GM18867 (cell line): ENCODE measurements around the gene ZNF540.
"Not testable (repeated sequence)": the region's sequence is repeated elsewhere in the genome, so short reads cannot be mapped to it uniquely, and the experiment has no call there.

Experiments
- ATAC-seq: cut with Tn5 transposase; IDR thresholded peaks from one replicate; pipeline ENCODE4 v1.9.1; 2021; ENCODE audit warnings: mild to moderate bottlenecking, moderate library complexity; ENCODE audit not compliant: unreplicated experiment

ZNF540 gene

DNA sequence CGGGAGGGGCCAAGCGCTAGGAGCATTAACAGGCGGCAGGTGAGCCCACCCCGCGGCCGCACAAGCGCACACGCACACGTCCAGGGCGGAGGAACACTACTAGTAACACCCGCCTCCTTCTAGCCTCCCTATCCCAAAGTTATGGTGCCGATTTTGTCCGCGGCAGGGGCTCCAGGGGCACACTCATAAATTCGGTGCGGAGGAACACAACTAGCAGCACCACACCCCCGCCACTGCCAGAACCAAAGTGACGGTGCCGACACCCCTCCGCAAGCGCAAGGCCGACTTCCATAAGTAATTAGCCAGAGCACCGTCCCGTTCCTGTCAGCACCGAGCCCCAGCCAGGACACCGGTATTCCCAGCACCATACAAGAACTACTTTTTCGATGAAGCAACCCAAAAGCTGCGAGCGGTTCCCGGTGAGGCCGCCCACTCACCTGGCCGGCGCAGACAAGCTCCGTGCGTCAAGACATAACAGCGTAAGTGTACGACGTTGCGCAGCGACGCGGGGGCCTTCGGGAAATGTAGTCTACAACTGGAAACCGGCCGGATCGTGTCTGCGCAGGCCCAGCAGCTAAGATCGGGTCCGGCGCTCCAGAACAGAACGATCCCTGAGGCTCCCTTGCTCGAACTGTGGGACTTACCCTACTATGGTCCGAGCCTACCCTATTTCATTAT is at the start of gene ZNF540, which contains the start of gene ZNF571:
Gene ZNF540 (plus strand): TSS at position 573 of the 678 bp plus-strand sequence. CDS start 3,572 bp downstream, outside the sequence.
Gene ZNF571 (minus strand): TSS at position 489 of the 678 bp plus-strand sequence. CDS start 8,116 bp downstream, outside the sequence.
- peak; percentile 99 for ATAC-seq

DNA sequence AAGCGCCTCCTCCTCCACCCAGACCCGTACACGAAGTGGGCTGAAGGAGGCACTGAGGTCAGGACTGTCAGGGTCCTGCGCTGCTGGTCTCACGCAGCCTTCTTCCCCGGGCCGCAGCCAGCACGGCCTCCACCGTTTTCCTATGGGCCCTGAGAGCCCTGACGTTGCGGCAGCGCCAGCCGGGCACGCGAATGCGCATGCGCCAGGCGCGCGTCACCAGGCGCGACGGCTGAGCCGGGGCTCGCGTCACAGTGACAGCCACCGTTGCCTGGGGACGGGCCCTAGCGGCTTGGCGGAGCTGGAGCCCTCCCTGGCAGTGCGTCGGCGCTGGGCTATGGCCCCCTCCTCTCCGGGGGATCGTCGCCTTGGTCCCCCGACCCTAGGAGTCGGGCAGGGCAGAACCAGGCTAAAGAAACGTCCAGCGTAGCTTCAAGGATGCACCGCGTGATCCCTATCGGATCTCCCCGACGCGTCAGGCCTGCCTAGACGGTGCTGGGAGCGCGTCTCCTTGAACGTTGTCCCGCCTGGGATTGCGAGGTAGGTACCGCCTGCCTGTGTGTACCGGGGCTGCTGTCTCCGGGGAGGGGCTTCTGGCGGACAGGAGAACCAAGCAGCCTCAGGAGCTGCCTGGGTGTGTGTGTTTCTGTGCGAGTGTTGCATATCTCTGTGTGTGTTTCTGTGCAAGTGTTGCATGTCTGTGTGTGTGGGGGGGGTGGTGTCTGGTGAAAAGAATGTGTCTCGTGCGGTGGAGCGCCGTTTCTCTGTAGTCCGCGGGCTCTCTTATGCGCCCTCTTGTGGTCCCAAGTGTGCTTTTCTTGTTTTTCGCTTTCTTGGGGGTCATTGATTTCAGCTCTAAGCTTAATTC is 43.3 kb upstream of the ZNF540 start:
- peak; percentile 61 for ATAC-seq

DNA sequence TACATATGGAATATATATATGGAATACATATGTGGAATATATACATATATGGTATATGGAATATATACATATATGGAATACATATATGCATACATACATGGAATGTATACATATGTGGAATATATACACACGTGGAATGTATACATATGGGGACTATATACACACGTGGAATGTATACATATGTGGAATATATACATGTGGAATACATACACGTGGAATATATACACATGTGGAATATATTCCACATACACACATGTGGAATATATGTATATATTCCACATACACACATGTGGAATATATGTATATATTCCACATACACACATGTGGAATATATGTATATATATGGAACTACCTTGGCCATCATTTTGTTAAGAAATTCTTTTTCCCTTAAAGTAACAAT is 31.2 kb upstream of the ZNF540 start:
- ATAC-seq: no peak

DNA sequence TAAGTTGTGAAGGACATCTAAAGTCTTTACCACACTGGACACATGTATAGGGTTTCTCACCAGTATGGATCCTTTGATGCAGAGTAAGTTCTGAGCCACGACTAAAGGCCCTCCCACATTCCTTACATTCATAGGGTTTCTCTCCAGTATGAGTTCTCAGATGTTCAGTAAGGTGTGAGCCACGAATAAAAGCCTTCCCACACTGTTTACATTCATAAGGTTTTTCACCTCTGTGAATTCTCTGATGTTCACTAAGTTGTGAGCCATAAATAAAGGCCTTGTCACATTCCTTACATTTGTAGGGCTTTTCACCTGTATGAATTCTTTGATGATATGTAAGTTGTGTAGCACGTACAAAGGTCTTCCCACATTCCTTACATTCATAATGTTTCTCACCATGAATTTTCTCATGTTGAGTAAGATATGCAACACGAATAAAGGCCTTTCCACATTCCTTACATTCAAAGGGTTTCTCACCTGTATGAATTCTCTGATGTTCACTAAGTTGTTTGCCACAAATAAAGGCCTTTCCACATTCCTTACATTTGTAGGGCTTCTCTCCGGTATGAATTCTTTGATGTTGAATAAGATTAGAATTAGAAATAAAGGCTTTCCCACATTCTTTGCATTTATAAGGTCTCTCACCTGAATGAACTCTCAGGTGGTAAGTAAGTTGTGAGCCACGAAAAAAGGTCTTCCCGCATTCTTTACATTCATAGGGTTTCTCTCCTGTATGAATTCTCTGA is 29.9 kb upstream of the ZNF540 start:
- no peak for ATAC-seq

DNA sequence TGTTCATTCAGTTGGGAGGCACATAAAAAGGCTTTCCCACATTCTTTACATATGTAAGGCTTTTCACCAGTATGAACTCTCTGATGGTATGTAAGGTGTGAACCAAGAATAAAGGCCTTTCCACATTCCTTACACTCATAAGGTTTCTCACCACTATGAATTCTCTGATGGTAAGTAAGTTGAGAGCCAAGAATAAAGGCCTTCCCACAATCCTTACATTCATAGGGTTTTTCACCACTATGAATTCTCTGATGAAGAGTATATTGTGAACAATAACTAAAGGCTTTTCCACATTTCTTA is 29.4 kb upstream of the ZNF540 start:
- no peak for ATAC-seq

DNA sequence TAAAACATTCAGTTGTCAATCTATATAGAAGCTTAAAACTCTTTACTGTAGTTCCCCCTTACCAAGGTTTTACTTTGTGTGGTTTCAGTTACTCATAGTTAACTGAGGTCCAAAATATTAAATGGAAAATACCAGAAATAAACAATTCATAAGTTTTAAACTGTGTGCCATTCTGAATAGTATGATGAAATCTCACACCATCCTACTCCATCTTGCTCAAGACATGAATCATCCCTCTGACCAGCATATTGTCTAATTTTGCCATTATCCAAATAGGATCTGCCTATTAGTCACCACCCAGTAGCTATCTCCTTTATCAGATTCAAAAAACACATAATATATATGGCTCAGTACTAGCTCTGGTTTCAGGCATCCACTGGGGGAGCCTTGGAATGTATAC is 22.5 kb upstream of the ZNF540 start:
- ATAC-seq: no peak

DNA sequence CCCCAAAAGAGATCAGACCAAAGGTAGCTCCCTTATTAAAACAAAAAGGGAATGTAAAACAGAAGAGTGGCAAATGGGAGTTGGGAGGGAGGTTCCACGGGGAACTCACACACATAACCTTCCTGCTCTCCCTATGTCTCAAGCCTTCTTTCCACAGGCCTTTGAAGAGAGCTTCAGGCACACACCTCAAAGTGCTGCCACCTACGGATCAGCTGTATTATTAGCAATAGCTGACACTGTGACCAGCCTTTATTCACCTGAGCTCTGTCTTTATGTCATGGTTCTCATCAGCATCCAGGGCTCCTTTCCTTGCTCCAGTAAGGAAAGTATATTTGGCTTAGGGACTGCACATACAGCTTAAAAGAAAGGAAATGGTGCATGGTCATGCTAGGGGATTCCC is 11.3 kb upstream of the ZNF540 start:
- ATAC-seq: no peak

DNA sequence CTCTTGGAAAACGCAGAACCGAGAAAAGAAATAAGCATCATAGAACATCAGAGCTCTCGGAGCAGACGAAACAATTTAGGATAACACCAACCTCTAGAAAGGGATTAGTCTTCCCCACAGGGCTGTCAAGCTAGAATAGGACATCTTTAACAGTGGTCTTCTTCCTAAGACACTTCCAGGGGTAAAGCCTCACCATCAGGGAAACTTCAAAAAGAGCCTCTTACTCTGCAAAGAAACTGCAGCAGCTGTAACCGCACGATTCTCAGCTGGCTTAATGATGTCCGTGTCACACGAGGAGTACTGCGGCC is 726 bp upstream of the ZNF540 start:
- ATAC-seq: no peak

DNA sequence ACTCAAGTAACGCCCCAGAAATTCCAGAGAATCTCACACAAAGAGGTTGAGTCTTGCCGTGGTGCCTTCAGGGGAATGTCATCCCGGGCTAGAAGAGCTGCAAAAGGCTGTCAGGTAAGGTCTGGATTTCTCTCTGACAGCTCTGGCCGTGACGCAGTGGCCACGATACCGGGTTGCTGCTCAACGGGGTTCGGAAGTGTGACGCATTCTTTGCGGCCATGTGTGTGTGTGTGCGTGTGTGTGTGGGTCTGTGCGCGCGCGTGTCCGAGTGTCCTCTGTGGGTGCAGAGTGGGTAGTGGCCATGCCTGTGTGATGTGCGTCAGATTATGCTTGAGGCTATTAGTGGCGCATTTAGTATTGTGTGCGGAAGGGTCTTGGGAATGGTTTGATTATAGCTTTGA is 306 bp downstream of the ZNF540 start:
- ATAC-seq: peak; percentile 29

DNA sequence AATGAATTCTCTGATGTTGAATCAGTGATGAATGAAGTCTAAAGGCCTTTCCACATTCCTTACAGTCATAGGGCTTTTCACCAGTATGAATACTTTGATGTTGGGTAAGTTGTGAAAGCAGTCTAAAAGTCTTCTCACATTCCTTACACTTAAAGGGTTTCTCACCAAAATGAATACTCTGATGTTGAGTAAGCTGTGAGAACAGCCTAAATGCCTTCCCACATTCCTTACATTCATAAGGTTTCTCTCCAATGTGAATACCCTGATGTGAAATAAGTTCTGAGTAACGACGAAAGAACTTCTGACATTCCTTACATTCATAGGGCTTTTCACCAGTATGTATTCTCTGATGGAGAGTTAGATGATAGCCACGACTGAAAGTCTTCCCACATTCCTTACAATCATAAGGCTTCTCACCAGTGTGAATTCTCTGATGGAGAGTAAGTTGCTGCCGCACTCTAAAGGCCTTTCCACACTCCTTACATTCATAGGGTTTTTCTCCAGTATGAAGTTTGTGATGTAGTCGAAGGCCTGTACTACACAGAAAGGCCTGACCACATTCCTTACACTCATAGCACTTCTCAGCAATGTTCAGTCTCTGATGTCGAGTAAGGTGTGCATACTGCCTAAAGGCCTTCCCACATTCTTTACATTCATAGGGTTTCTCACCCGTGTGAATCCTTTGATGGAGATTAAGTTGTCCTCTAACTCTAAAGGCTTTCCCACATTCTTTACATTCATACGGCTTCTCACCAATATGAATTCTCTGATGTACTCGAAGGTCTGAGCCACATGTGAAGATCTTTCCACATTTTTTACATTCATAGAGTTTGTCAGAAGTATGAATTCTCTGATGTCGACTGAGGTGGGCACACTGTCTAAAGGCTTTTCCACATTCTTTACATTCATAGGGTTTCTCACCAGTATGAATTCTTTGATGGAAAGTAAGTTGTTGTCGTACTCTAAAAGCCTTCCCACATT is 40.7 kb downstream of the ZNF540 start:
- ATAC-seq: no peak

DNA sequence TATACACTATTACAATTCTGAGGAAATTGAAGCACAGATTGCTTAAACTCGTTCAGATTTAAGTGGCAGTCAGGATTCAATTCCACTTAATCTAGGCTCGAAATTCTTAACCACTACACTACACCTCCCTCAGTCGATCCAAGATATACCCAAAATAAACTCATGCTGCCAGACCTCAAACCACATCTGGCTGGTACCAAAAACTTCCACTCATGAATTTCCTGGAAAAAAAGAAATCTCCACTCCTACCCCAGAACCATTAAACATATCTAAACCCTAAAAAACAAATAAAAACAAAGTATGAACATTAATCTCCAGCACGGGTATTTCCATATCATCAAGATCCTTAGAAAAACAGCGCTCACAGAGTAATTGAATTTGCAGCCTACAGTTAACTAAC is 59.4 kb downstream of the ZNF540 start:
- ATAC-seq: no peak

DNA sequence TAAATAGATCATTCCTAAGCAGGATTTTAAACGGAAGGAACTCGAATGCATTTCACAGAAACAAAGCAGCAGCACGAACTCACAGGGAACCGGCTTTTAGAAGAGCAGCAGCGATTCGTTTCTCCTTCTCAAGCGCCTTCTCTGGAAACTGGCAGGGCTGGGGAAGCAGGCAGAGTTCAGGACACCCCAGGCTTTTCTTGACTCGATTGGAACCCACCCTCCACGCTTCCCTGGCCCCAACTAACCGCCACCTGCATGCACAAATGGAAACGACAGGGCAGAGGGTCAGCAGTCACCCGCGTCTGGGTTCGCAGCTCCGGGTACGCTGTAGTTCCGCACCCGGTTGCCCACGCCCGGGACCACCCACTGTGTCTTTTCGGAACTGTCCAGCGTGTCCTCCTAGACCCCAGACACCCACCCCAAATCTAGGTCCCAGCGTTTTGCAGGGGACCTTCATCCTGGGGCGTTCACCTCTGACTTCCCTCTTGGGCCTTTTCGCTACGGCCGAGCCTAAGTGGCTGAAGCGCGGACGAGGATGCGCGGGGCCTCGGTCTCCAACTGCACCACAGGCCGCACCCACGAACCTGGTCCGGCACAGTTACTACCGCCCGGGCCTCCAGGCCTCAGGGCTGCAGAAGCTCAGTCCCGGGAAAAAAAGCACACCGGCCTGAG is 60.1 kb downstream of the ZNF540 start:
- ATAC-seq: peak; percentile 40

DNA sequence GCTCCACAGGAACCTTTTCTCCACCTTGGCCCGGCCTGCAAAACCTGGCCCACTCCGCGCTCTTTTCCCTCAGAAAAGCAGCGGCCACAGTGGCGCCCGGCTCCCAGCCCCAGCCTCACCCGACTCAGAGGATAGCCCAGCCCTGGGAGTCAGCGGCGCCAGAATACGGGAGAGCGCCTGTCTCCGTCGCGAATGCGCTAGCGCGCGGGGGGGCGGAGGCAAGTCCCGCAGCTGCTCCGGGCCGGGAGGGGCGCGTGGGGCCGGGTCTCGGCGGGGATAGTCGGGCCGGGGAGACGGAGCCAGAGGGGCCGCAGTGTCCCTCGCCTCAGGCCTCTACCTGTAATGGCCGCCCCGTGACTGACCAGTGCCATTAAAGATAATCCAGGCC is 60.6 kb downstream of the ZNF540 start, which contains the start of gene ZFP30:
Gene ZFP30 (minus strand): TSS at position 165 of the 388 bp plus-strand sequence. CDS start 7,643 bp downstream, outside the sequence.
- peak; percentile 74 for ATAC-seq

DNA sequence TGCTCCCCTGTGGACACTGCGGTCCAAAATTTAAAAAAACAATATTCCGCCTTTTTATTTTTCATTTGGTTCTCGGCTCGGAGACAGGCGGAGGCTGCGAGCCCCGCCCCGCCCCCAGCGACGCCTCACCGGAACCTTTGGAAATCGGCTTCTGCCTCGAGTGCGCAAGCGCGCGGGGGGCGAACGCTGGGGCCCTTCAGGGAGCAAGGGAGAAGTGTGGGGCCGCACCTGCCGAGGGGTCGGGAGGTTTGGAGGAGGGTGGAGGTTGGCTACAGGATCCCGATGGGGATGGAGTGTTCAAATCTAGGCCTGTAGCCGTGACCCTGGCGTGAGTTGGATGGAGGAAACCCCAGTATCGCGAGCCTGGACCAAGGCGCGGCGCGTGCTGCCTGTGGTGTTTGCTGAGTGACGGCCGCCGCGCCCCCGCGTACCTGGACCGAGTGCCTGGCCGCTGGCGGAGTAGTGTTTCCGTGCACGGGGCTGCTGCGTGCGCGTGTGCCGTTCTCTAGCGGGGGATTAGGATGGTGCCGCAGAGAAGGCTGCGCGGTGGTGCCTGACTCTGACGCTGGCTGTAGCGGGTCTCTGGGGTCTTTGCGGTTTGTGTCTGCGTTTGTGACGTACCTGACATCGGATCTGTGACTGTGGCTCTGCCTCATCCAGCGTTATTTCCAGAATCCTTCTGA is 61.2 kb downstream of the ZNF540 start:
- peak; percentile 65 for ATAC-seq

DNA sequence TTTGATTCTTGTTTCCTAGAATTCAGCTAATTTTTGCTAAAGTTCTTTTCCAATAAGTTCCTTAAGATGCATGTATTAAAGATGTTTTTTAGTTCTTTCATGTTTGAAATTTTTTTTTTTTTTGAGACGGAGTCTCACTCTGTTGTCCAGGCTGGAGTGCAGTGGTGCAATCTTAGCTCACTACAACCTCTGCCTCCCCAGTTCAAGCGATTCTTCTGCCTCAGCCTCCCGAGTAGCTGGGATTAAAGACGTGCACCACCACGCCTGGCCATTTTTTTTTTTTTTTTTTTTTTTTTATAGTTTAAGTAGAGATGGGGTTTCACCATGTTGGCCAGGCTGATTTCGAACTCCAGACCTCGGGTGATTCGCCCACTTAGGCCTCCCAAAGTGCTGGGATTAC is 62.5 kb downstream of the ZNF540 start:
- ATAC-seq: not testable (repeated sequence)
